SK-N-SH treated with all-trans-retinoic acid at 6 μM for 48 hours (cell line): ENCODE results near the gene PRELID3B.

Experiments
- ARNTL ChIP-seq: fragments of 450-650 bp; formaldehyde crosslinking; IDR thresholded peaks from 2 replicates; pipeline ENCODE4 v1.5.0; 2020; ENCODE audit warnings: low read depth, mild to moderate bottlenecking, moderate library complexity, borderline replicate concordance
- BACH2 ChIP-seq: fragments of 250-450 bp; sonication (Bioruptor Pico); IDR thresholded peaks from 2 replicates; pipeline ENCODE4 v1.9.0; 2021; ENCODE audit warnings: mild to moderate bottlenecking, borderline replicate concordance
- ESRRG ChIP-seq: fragments of 250-450 bp; sonication (Bioruptor Pico); IDR thresholded peaks from 2 replicates; pipeline ENCODE4 v1.6.1; 2021; ENCODE audit warnings: mild to moderate bottlenecking
- GLIS3 ChIP-seq: fragments of 250-450 bp; sonication (Bioruptor Pico); IDR thresholded peaks from 2 replicates; pipeline ENCODE4 v1.5.0; 2020; ENCODE audit warnings: mild to moderate bottlenecking, moderate library complexity
- RARB ChIP-seq: fragments of 250-450 bp; sonication (Bioruptor Pico); IDR thresholded peaks from 2 replicates; pipeline ENCODE4 v1.8.0; 2021; ENCODE audit warnings: mild to moderate bottlenecking, moderate library complexity
- SNAI2 ChIP-seq: fragments of 250-450 bp; sonication (Bioruptor Pico); IDR thresholded peaks from 2 replicates; pipeline ENCODE4 v1.5.0; 2020; ENCODE audit warnings: mild to moderate bottlenecking, moderate library complexity
- TCF4 ChIP-seq: fragments of 250-450 bp; sonication (Bioruptor Pico); IDR thresholded peaks from 2 replicates; pipeline ENCODE4 v1.8.0; 2021; ENCODE audit warnings: mild to moderate bottlenecking, moderate library complexity, borderline replicate concordance
- TOX ChIP-seq: fragments of 250-450 bp; sonication (Bioruptor Pico); IDR thresholded peaks from 2 replicates; pipeline ENCODE4 v1.8.0; 2021; ENCODE audit warnings: mild to moderate bottlenecking, moderate library complexity, borderline replicate concordance
- ZC3H10 ChIP-seq: fragments of 250-450 bp; sonication (Bioruptor Pico); IDR thresholded peaks from 2 replicates; pipeline ENCODE4 v1.5.1; 2021; ENCODE audit warnings: mild to moderate bottlenecking, moderate library complexity
- ZFP3 ChIP-seq: fragments of 250-450 bp; sonication (Bioruptor Pico); IDR thresholded peaks from 2 replicates; pipeline ENCODE4 v1.5.0; 2020; ENCODE audit warnings: mild to moderate bottlenecking, moderate library complexity
- ZFP30 ChIP-seq: fragments of 450-650 bp; formaldehyde crosslinking; IDR thresholded peaks from 2 replicates; pipeline ENCODE4 v1.5.0; 2022; ENCODE audit warnings: mild to moderate bottlenecking, moderate library complexity
- ZNF70 ChIP-seq: fragments of 450-650 bp; formaldehyde crosslinking; IDR thresholded peaks from 2 replicates; pipeline ENCODE4 v1.5.0; 2020; ENCODE audit warnings: mild to moderate bottlenecking, moderate library complexity
- ZNF8 ChIP-seq: fragments of 450-650 bp; formaldehyde crosslinking; IDR thresholded peaks from 2 replicates; pipeline ENCODE4 v1.5.0; 2020; ENCODE audit warnings: mild to moderate bottlenecking, moderate library complexity
- TF ChIP-seq, protein P1 (sequence below): fragments of 250-450 bp; sonication (Bioruptor Pico); IDR thresholded peaks from 2 replicates; pipeline ENCODE4 v1.8.0; 2020; ENCODE audit warnings: mild to moderate bottlenecking, moderate library complexity, borderline replicate concordance

GRCh38 chr20:59014680-59015389 is 27.8 kb downstream of the PRELID3B start:
- TF ChIP-seq TOX (CRISPR knock-in tag), result no peak
- TF ChIP-seq, protein P1, sequence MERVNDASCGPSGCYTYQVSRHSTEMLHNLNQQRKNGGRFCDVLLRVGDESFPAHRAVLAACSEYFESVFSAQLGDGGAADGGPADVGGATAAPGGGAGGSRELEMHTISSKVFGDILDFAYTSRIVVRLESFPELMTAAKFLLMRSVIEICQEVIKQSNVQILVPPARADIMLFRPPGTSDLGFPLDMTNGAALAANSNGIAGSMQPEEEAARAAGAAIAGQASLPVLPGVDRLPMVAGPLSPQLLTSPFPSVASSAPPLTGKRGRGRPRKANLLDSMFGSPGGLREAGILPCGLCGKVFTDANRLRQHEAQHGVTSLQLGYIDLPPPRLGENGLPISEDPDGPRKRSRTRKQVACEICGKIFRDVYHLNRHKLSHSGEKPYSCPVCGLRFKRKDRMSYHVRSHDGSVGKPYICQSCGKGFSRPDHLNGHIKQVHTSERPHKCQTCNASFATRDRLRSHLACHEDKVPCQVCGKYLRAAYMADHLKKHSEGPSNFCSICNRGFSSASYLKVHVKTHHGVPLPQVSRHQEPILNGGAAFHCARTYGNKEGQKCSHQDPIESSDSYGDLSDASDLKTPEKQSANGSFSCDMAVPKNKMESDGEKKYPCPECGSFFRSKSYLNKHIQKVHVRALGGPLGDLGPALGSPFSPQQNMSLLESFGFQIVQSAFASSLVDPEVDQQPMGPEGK (CRISPR knock-in tag), result no peak
- TF ChIP-seq ZNF8 (CRISPR knock-in tag), result no peak
- TF ChIP-seq SNAI2 (CRISPR knock-in tag), result no peak
- TF ChIP-seq ZNF70 (CRISPR knock-in tag), result no peak
- TF ChIP-seq ZC3H10 (CRISPR knock-in tag), result no peak
- no peak for TF ChIP-seq GLIS3 (CRISPR knock-in tag)
- TF ChIP-seq ESRRG (CRISPR knock-in tag), result no peak
- TF ChIP-seq ZFP3 (CRISPR knock-in tag), result no peak
- no peak for TF ChIP-seq BACH2 (CRISPR knock-in tag)
- no peak for TF ChIP-seq TCF4 (CRISPR knock-in tag)
- TF ChIP-seq RARB (CRISPR knock-in tag), result no peak
- no peak for TF ChIP-seq ZFP30 (CRISPR knock-in tag)
- TF ChIP-seq ARNTL, result no peak
